HG03045 (cell line): Measurements from ENCODE around the gene BTBD9.

Source experiments
- ATAC-seq: cut with Tn5 transposase; IDR thresholded peaks from one replicate; pipeline ENCODE4 v1.9.1; 2021; ENCODE audit warnings: mild to moderate bottlenecking, moderate library complexity; ENCODE audit not compliant: unreplicated experiment

The BTBD9 gene

DNA sequence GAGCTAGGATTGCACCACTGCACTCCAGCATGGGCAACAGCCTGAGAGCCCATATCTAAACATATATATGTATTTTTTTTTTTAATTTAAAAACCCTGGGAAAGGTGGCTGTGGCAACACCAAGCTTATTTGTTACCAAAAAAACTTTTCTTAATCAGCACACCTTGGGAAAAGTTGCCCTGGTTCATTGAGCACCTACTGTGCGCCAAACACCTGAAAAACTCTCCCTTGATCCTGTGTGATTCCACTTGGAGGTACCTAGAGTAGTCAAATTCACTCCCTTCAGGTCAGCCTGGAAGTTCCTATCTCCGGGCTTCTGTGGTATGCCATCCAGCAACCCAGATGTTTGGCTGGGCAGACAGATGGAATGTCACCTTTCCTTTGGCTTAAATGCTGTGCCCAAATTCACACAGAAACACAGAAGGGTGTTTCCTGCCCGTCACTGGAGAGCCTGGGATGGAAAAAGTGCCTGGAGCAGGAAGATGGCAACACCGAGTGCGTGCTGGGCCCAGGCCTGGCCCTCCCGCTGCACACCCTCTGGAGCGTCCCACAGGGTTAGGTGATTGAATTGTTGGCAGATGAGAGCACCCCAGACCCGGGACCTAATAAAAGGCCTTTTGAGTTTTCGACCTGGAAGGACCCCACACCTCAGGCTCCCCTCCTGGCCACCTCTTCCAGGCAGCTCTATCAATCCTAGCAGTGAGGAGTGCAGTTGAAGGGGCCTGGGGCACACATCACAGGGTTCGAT, 482.7 kb downstream of the BTBD9 start:
- ATAC-seq: no peak

DNA sequence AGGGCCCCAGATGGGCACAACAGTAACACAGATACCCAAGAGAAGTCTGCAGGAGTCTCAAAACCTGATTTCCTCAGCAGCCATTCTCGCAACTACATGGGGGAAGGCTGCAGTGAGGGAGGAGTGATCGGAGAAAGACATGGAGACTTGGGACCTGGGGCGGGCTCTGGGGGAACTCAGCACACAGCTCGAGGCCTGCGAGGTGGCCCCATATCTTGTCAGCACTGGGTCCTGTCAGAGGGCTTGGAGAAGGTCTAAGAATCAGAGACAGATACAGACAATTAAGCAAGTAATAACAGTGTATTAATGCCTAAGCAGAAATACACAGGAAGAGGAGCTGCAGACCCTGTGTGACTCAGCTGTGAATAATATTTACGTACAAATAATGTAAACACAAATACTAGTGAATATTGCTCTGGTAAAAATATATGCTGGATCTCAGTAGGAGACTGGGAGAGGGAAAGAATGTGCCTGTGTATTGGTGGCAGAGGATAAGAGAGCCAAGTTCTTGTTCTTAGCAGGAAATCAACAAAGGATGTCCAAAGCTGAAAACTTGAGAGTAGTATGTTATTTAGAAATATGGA, 484.0 kb downstream of the BTBD9 start:
- no peak for ATAC-seq

DNA sequence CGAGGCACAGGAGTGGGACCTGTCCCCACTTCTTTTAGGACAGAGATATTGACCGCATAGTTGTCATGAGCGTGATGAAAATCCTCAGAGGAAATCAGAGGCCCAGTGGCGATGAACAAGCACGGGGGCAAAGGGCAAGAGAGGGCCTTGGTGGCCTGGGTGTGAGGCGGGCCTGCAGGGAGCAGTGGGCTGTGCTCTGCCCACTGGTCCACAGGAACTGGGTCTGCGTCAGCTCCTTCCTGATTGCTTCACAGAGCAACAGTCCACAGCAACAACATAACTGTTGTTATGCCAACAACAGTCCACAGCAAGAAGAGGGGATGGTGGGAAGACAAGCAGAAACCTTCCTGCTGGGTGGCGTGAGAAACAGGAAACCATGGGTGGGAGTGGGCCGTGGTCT, 484.6 kb downstream of the BTBD9 start:
- ATAC-seq: no peak

DNA sequence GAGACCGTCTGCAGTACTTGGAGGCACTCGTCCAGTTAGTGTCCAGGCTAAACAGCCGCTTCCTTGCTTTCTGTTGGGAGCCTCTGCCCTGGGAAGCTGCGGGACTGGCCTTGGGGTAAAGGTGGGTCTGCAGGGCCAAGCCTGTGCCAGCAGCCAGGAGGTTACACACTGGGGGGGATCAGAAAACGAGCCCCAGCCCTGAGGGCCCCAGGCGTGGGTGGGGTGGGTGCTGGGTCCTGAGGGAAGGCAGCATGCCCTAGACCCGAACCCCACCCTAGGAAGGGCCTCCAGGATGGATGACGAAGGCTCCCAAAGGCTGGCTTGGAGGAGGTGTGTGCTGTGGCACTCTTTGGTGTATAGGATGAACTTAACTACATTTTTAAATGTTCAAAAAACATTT, 485.0 kb downstream of the BTBD9 start:
- ATAC-seq: no peak

DNA sequence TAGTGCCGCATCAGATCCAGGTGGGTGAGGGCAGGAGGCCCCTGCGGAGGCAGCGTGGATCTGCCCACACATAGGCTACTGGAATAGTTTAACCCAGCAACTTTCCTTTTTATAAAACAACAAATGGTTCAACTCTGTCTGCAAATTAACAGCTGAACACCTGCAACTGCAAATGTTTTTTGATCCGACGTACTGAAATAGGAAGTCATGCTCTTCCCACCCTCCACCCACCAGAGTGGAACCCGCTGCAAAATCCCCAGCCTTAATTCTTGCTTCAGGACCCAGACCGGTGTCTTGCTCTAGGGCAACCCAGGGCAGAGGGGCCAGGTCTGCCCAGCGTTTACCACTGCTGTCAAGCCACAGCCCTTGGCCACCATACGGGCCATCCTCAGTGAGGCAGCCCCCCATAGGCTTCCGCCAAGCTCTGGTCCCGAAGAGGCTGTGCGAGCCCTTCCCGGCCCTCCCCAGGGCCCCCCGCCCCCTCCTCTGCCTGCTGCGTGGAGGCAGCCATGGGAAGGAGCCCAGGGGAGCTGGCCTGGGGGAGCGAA, 485.9 kb downstream of the BTBD9 start:
- no peak for ATAC-seq

DNA sequence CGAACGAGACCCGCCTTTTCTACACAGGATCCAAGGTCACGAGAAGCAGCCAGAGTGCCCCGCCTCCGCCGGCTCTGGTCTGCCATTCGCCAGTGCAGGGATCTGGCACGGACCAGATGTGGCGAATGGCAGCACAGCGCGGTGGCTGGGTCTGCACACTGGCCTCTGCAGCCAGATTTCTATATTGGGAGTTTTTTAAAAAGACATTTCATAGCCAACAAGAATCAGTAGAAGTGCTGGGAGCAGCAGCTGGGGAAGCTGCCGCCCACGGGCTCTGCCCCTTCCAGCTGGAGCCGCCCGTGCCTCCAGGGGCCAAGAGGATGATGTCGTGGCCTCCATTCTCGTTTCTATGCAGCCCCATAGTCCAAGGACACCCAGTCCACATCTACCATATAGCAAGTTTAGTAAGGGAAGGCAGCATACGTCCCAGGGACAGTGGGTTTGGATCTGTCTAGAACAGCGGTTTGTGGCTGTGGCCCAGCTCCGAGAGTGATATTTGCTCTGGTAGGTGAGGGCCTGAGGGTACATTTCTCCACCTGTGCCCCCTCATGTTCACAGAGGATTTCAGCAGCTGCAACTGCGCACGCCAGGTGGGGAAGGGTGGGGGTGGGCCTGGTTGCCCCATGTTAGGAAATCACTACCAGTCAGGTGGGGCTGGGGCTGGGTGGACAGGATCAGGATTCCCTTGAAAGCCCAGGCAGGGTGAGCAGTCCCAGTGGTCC, 486.5 kb downstream of the BTBD9 start:
- no peak for ATAC-seq

DNA sequence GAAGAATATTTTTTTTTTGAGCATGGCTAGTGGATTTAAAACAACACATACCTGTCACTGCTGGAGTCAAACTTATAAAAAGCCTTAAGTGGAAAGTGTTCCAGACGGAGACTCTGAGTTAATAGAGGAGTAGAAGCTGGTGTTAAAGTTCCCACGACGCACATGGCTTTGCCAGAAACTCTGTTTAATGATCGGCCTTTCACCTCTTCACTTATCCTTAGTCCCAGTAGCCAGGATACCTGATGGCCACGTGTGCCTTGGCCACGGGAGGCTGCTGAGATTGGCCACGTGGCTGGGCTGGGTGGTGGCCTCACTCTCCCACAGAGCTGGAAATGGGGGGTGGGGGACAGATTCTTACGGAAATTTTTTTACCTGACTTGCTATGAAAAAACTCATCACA, 487.1 kb downstream of the BTBD9 start:
- ATAC-seq: no peak

DNA sequence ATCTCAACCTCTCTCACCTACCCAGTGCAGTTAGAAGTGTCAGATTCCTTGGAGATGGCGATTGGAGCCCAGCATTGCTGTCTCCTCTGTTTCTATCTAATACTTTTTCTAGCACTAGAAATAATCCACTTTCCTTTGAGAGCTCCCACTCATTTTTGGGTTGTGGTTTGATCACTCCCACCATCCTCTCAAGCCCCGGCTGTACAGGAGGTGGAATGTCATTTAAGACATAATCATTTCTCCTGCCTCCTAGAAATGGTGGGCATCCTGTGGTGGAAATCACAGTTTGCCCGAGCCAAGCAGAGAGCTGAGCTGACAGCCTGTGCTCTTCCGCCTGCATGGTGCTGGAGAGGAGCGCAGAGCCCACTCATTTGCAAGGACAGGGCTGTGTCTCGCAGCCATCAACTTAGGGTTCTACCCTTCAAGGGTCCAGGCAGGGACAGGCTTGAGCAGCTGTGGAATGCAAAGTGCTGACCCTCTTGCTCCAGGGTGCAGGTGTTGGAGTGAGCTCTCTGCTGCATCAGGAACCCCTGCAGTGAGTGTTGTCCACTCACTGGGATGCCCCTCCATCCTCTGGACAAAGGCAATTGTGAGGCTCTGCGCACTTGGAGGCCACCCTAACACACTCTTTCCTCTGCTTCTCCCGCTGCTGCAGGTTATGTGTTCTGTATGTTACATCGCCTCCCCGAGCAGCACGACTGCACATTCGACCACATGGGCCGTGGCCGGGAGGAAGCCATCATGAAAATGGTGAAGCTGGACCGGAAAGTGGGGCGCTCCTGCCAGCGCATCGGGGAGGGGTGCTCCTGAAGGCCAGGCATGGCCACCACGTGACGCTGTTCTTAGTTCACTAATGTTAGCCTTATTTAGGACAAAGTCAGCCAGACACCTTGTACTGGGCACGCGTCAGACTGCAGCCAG, 487.9 kb downstream of the BTBD9 start:
- ATAC-seq: no peak

DNA sequence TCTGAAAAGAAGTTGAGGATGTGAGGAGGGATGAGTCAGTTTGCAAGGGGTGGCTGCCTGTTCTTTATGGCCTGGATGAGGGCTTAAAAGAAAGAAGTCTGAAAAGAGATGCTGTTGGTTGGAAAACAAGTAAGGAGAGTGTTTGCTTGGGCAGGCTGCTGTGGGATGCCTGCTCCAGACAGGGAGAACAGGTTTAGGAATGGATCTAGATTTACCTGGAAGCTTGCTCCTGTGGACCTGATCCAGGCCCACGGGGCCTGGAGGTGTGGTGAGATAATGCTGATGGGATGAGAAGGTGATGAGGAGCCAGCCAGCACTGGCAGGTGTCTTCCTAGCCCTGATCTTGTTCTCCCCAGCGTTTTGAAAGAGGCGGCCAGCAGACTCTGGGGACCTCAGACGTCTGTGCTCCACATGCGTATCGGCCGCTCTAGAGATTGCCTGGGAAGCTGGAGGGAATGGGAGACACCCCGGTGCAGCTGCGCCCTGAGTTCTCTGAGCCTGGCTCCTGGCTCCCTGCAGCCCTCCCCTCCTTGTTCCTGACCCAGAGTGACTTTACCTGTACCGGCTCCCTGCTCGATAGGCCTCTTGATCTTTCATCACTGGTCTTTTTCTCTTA, 488.9 kb downstream of the BTBD9 start:
- ATAC-seq: no peak

DNA sequence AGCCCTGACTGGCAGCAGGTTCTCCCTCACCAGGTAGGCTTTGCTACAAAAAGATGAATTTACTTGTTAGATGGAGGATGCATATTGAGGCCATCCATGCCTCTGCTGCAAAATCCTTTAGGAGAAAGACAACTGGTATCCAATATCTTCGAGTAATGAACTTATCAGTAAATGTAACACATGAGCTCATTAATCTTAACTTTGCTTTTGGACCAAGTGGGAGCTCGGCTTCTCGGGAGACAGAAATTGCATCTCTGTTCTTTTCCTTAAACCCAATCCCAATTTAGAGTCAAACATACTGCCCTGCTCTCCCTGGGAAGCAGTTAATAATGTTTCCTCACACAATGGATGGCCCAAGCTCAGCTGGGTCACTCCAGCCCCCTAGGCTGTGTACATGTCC, 489.7 kb downstream of the BTBD9 start:
- ATAC-seq: no peak

DNA sequence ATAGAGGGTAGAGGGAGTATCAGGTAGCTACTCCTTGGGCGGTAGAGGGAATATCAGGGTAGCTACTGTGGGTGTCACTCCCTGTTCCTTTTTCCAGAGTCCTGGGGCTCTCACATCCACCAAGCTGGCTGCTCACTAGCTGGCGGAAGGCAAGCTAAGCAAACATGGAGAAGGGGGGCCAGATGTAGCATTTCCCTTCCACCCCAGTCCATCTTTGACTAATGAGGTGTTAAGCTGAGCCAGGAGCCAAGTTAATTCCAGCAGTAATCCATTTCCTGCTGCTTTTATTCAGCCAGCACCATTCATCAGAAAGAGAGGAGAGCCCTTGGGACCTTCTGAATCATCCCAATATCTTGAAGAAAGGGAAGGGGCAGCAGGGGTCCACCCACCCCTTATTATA, 490.2 kb downstream of the BTBD9 start:
- ATAC-seq: no peak

DNA sequence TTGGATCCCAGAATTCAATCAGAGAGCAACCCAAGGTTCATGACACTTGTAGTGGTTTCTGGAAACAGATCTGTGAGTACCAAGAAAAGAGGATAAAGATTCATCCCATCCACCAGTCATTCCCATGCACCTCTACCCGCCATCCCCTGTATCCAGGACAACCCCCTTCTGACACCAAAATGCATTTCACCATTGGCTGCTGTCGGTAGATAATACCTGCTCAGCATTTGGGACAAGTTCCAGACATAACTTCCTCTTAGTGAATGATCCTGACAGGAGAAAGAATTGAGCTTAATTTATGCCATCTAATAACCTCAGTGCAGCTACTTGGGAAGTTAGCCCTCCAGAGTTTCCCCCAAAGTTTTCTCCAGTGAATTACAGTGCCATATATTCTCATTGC, 491.1 kb downstream of the BTBD9 start:
- no peak for ATAC-seq

DNA sequence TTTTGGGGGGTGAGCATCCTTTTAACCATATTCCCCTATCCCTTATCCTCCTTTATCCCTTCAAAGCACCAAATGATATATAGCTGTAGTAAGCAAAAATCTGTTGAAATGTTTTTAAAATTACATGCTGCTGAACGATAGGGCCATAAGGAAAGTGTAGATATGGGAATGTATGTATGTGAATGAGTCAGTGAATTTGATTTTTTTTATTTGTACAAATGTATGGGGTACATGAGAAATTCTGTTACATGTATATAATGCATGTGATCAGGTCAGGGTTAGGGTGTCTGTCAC, 493.0 kb downstream of the BTBD9 start:
- ATAC-seq: no peak

DNA sequence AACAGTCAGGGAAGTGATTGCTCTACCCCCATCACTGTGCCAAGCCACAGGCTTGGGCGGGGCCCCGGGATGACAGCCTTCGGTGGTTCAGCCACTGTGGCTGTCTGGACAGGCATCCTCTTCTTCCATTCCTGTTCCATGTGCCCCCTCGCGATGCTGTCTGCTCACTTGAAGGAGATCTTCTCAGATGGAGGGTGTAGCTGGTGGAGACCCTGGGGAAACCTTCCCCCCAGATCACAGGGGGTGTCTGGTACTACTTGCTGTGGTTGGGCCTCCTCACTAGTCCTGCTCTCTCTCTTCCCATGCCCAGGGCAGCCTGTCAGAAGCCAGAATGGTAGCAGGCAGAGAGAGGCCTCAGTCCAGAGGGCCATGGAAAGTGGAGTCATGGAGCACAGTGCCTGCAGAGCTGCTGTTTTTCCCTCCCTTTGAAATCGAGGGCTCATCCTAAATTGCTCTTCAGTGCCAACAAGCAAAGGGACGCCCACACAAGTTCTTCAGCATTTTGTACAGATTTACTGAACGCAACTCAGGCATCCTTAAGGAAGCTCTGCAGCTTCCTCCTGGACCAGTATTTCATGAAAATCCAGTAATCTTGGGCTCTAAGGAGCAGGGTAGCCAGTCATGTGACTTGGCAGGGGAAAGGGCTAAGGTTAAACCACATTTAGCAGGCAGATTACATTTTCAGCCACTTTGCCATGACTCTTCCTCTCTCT, 493.6 kb downstream of the BTBD9 start:
- ATAC-seq: no peak

DNA sequence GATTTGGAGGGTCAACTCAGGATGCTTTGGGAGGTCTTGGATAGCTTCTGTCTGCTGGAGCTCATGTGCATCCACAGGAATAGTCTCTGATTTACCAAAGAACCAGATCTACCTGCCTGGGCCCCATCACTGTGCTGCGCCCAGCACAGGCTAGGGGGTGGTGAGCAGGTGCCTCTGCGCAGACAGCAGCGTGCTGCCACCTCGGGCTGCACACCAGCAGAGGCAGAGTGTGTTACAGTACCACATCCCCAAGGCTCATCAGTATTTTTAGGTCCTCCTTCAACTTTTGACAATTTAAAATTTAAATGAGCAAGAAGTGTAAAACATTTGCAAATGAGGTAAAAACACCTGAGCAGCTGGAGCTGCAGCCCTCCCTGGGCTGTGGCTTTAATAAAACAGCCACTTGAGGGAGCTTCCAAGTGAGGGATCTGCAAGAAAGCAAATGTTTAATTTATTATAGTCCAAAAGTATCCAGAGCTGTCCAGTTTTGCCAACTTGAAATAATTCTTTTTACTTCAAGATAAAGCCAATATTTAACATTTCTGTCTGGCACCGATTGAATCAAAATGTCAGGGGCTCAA, 495.3 kb downstream of the BTBD9 start:
- ATAC-seq: no peak

DNA sequence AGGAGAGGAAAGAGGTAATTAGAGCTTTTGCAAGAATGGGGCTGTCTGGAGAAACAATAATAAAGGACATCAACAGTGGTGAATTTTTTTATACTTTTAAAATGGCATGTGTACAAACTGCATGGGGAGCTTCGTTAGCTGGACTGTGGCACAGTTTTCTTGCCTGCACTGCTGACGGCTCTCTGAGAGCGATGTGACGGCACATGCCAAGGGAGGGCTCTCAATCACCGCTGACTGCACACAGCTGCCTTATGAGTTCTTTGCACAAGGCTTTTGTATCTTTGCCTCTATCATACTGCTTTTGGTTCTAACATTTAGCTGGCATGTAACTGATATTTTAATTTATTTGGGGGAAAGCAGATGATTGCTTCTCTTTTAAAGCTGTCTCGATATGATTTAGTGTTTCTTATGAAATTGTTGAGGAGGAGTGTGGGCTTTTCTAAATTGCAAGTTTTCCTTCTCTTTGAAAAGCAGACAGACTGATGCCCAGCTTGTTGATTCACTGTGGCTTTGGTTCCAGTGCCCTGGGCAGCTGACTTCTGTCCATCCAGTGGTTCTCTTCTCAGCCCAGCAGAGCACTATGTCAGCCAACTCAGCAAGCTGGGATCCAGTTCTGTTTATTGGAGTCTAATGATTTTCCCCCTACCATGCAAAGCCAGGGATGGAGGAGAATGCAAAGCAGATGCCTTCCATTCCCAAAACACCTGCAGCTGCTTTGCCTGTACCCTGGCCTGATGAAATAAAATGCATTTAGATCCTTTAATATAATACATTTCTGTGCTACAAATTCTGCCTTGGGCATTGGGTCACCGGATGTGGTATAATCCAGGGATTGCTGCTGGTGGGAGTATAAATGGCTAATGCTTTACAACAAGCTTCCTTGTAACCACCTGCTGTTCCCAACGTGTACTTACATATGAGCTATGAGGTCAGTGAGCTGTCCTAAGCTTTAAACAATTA, 496.3 kb downstream of the BTBD9 start:
- ATAC-seq: no peak

DNA sequence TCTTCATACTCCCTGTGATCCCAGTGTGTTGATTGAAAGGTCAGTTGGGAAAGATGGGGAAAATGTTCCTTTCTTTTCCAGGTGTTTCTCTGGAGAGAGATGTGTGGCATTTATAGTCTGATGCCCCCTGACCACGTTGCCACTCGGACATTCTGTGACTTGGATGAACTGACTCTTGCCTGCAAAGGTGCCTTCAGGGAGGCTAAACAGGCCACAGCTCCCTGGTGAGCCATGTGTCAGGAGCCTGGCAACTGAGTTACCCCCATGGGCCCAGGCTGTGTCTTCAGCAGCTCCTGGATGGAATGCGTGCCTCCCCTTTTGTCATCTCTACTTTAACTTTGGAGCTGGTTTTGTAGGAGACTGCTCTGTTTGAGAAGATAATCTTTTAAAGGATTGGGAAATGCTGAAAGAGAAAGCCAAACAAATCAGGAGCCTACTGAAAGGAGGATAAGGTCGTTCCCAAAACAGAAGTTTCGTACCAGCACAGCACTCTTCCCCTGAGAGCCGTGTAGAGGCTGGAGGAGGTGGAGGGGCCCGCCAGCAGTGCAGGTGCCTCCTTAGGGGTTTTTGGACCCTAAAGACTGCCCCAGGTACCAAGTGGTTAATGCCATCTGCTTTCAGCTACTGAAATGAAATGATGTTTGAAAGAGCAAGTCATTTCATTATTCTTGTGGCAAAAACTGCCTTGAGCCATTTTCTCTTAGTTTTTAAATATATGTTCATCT, 497.4 kb downstream of the BTBD9 start:
- no peak for ATAC-seq

DNA sequence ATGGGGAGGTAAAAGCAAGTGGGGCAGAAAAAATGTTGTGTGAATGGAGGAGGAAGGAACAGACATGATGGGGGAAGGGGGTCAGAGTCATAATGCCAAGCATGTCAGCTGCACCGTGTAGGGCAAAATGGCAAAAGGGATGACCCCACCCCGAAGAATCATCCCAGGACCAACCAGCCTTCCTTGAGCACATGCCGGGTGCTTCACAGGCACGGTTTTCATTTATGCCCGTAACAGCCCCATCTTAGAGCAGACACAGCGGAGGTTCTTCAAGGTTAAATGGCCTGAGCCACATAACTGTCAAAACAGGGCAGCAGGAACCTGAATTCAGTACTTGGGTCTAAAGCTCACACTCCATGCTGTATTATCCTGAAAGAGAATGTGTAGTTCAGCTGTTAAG, 498.0 kb downstream of the BTBD9 start:
- no peak for ATAC-seq
